ENCODE data around the gene BTRC.

DNA sequence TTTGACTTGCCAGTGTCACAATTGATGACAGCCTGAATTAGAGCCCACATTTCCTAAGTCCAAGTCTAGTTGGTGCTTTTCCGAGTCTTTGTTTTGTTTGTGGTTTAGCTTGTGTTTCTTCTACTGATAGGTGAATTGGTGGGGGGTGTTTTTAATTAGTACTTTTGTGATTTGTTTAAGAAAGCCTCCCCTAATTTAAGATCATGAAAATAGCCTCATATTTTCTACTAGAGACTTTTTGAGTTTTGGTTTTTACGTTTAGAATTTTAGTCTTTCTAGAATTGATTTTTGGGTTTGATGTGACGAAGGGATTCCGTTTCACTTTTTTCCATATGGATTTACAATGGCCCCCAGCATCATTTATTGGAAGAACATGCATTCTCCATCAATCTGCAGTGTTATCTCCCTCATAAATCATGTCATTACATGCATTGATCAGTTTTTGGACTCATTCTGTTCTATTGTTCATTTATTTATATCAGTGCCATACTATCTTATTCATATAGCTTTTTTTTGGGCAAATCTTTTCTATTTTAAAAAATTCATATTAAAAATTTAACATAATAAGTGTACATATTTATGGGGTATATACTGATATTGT lies 32.8 kb downstream of the BTRC start:
- TF ChIP-seq, protein P1, sequence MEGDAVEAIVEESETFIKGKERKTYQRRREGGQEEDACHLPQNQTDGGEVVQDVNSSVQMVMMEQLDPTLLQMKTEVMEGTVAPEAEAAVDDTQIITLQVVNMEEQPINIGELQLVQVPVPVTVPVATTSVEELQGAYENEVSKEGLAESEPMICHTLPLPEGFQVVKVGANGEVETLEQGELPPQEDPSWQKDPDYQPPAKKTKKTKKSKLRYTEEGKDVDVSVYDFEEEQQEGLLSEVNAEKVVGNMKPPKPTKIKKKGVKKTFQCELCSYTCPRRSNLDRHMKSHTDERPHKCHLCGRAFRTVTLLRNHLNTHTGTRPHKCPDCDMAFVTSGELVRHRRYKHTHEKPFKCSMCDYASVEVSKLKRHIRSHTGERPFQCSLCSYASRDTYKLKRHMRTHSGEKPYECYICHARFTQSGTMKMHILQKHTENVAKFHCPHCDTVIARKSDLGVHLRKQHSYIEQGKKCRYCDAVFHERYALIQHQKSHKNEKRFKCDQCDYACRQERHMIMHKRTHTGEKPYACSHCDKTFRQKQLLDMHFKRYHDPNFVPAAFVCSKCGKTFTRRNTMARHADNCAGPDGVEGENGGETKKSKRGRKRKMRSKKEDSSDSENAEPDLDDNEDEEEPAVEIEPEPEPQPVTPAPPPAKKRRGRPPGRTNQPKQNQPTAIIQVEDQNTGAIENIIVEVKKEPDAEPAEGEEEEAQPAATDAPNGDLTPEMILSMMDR (IDR thresholded peaks at IDR 0.05; ENCODE audit: insufficient read depth, low read length, poor library complexity, severe bottlenecking): no peak
- no peak for TF ChIP-seq EZH2phosphoT487 (conservative IDR thresholded peaks at IDR 0.05; ENCODE audit: low read length)
